CD14-positive monocyte (primary cell): ENCODE results near the gene SLC26A9. TPM values are rescaled to one million over a fixed set of nuclear protein-coding genes. Genes with fewer than 3 reads are reported as not detected.
"Not testable (repeated sequence)": the region's sequence is repeated elsewhere in the genome, so short reads cannot be mapped to it uniquely, and the experiment has no call there.

Experiments used
- DNase-seq, 3 donors: peaks; one replicate each; pipeline ENCODE4 v3.0.0-alpha.2; 2011 to 2022
- H2AFZ ChIP-seq: 2 replicates; pipeline ENCODE4 v1.6.0; 2012; ENCODE audit warnings: mild to moderate bottlenecking, low read depth, low read length, inconsistent platforms; ENCODE audit not compliant: insufficient read depth, poor library complexity, severe bottlenecking
- H3K27ac ChIP-seq, 2 donors: 1 replicate in 1 of 2; 2 replicates in 1 of 2; pipeline ENCODE4 v1.5.1; 2012 to 2013; ENCODE audit warnings: low read length in 2 of 2, control low read depth in 1 of 2, inconsistent platforms in 1 of 2, low read depth in 1 of 2, mild to moderate bottlenecking in 1 of 2
- H3K27me3 ChIP-seq, 2 donors: one replicate each; pipeline versions ENCODE4 v1.6.0 to v1.6.1; 2011 to 2013; ENCODE audit warnings: low read length in 2 of 2; ENCODE audit not compliant: control insufficient read depth in 2 of 2, insufficient read depth in 2 of 2
- H3K36me3 ChIP-seq, 2 donors: replicated peaks in 1 of 2; 1 replicate in 1 of 2; 2 replicates in 1 of 2; pipeline versions ENCODE4 v1.5.1 to v1.6.1; 2012 to 2013; ENCODE audit warnings: low read length in 2 of 2, control low read depth in 1 of 2, inconsistent platforms in 1 of 2, mild to moderate bottlenecking in 1 of 2; ENCODE audit not compliant: insufficient read depth in 2 of 2, control insufficient read depth in 1 of 2
- H3K4me1 ChIP-seq, 2 donors: 1 replicate in 1 of 2; 2 replicates in 1 of 2; pipeline versions ENCODE4 v1.5.1 to v1.6.1; 2012 to 2013; ENCODE audit warnings: low read length in 2 of 2, control low read depth in 1 of 2, inconsistent platforms in 1 of 2, mild to moderate bottlenecking in 1 of 2, moderate library complexity in 1 of 2; ENCODE audit not compliant: insufficient read depth in 2 of 2, control insufficient read depth in 1 of 2
- H3K4me2 ChIP-seq: replicated peaks from 2 replicates; pipeline ENCODE3; 2012; ENCODE audit warnings: low read length, moderate library complexity, mild to moderate bottlenecking; ENCODE audit not compliant: poor library complexity, severe bottlenecking; ENCODE audit errors: extremely low read depth
- H3K4me3 ChIP-seq, 3 experiments: fragments of 200-600 bp in 1 of 3; sonication (generic) in 1 of 3; replicated peaks in 1 of 3; 1 replicate in 2 of 3; 2 replicates in 1 of 3; pipeline ENCODE4 v1.5.1; 2011 to 2013; ENCODE audit warnings: low read length in 3 of 3, mild to moderate bottlenecking in 3 of 3, control low read depth in 2 of 3, low read depth in 2 of 3, inconsistent platforms in 1 of 3, moderate library complexity in 1 of 3
- H3K79me2 ChIP-seq: 2 replicates; pipeline ENCODE4 v1.6.0; 2012; ENCODE audit warnings: mild to moderate bottlenecking, control low read depth, inconsistent platforms, low read length, moderate library complexity; ENCODE audit not compliant: insufficient read depth
- H3K9ac ChIP-seq: 2 replicates; pipeline ENCODE4 v1.6.0; 2017; ENCODE audit warnings: low read length, mild to moderate bottlenecking; ENCODE audit not compliant: insufficient read depth, poor library complexity, severe bottlenecking
- H3K9me3 ChIP-seq, 2 donors: replicated peaks in 1 of 2; 1 replicate in 1 of 2; 2 replicates in 1 of 2; pipeline versions ENCODE4 v1.5.1 to v1.6.1; 2012 to 2013; ENCODE audit warnings: low read length in 2 of 2, control low read depth in 1 of 2; ENCODE audit not compliant: control insufficient read depth in 1 of 2, insufficient read depth in 1 of 2
- H4K20me1 ChIP-seq: 2 replicates; pipeline ENCODE4 v1.6.0; 2012; ENCODE audit warnings: mild to moderate bottlenecking, low read length, control low read depth, moderate library complexity; ENCODE audit not compliant: insufficient read depth
- H3K27ac Mint-ChIP-seq, 7 donors: one replicate each; pipeline ENCODE4 v1.8.0; 2020; ENCODE audit warnings: mild to moderate bottlenecking in 7 of 7, mixed read lengths in 7 of 7, moderate library complexity in 6 of 7, inconsistent platforms in 2 of 7
- H3K27me3 Mint-ChIP-seq, 3 donors: one replicate each; pipeline ENCODE4 v1.8.0; 2021 to 2022; ENCODE audit warnings: low read depth in 3 of 3, mild to moderate bottlenecking in 3 of 3, mixed read lengths in 3 of 3, moderate library complexity in 3 of 3, inconsistent platforms in 1 of 3
- H3K36me3 Mint-ChIP-seq, 2 donors: one replicate each; pipeline ENCODE4 v1.8.0; 2020; ENCODE audit warnings: mixed read lengths in 2 of 2, inconsistent platforms in 1 of 2, mild to moderate bottlenecking in 1 of 2
- H3K4me1 Mint-ChIP-seq: one replicate; pipeline ENCODE4 v1.8.0; 2020; ENCODE audit warnings: mild to moderate bottlenecking, mixed read lengths
- H3K4me3 Mint-ChIP-seq, 2 donors: one replicate each; pipeline ENCODE4 v1.8.0; 2020; ENCODE audit warnings: mild to moderate bottlenecking in 2 of 2, mixed read lengths in 2 of 2, moderate library complexity in 1 of 2
- H3K9me3 Mint-ChIP-seq, 7 donors: one replicate each; pipeline ENCODE4 v1.8.0; 2020 to 2022; ENCODE audit warnings: mixed read lengths in 7 of 7, mild to moderate bottlenecking in 6 of 7, moderate library complexity in 6 of 7, inconsistent platforms in 2 of 7
- WGBS: methylation state at CpG from one replicate; pipeline ENCODE4 v1.1.5; 2013; ENCODE audit warnings: missing lambda C conversion rate; ENCODE audit not compliant: insufficient coverage; 5-methylcytosine and 5-hydroxymethylcytosine counted together
- intact Hi-C, 2 donors: fragments of 100-400 bp; cut with micrococcal nuclease; formaldehyde crosslinking; loops; one replicate each; pipeline versions ENCODE4 v1.15.0 to v1.15.1; 2023
- polyA plus RNA-seq, 3 donors: library from polyadenylated mRNA; depleted of rRNA in 1 of 3; unstranded in 2 of 3; stranded (reverse) in 1 of 3; fragments of 300-500 nt in 2 of 3; fragments of >200 nt in 1 of 3; fragmentation: Illumina TruSeq in 2 of 3; gene quantifications; 1 replicate in 2 of 3; 2 replicates in 1 of 3; pipeline ENCODE4 v1.2.3, GENCODE V29; 2012 to 2021

SLC26A9 gene
- polyA plus RNA-seq, 3 donors = 0.04 TPM; not detected in 2

DNA sequence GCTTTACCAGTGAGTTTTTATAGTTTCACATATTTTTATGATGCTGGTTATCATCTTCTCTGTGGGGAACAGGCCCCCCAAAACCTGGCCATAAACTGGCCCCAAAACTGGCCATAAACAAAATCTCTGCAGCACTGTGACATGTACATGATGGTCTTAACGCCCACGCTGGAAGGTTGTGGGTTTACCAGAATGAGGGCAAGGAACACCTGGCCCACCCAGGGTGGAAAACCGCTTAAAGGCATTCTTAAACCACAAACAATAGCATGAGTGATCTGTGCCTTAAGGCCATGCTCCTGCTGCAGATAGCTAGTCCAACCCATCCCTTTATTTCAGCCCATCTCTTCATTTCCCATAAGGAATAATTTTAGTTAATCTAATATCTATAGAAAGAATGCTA is 52.6 kb downstream of the SLC26A9 start:
- H3K79me2 ChIP-seq, H3K9ac ChIP-seq, H3K4me2 ChIP-seq, H3K27ac ChIP-seq, DNase-seq, H3K4me1 ChIP-seq, H3K36me3 ChIP-seq, H2AFZ ChIP-seq, H3K4me3 ChIP-seq, H3K4me1 Mint-ChIP-seq, H3K27ac Mint-ChIP-seq, H3K4me3 Mint-ChIP-seq, H3K36me3 Mint-ChIP-seq, intact Hi-C loops, H3K27me3 ChIP-seq, H4K20me1 ChIP-seq, H3K9me3 ChIP-seq: not testable (repeated sequence)
- peaks cover 11 to 27% (median 20%) of the 10 kb centered on the region in 3 donors for H3K27me3 Mint-ChIP-seq
- no CpG with 5 or more reads among the region's 3 CpGs for WGBS
- peaks cover 2 to 15% (median 11%) of the 10 kb centered on the region in 7 donors for H3K9me3 Mint-ChIP-seq

DNA sequence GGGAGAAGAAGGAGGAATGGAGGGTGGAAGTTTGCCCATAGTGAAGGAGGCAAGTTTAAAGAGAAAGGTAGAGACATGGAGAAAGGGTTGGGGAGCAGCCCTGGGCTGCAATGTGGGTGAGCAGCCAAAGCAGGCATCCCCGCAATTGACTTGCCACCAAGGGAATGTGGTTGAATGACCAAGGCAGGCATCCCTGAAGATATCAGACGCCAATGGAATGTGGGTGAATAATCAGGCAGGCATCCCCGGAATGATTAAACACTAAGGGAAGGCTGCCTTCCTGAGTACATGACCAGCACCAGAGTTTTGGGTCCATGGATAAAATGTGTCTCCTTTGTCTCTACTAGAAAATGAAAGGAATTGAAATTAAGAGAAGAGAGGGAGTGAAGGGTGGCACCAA is 53.5 kb downstream of the SLC26A9 start:
- intact Hi-C loops, H3K4me2 ChIP-seq: not testable (repeated sequence)

DNA sequence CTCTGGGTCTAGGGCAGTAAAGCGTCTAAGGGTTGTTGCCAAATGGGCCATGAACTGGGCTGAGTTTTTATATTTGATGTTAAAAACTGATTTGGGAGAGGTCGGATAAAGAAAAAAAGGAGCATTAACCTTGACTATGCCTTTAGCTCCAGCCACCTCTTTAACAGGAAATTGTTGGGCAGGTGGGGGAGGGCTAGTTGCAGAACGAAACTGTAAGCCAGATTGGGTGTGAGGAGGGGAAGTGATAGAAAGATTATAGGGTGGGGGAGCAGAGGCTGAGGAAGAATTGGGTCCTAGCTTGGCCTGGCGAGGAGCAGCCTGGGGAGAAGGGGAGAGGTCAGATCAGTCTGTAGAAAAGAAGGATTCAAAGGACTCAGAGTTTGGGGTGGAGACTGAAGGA is 54.2 kb downstream of the SLC26A9 start:
- H2AFZ ChIP-seq, H3K4me2 ChIP-seq, H3K9ac ChIP-seq, H3K9me3 ChIP-seq, H3K79me2 ChIP-seq, intact Hi-C loops, H3K36me3 ChIP-seq, H3K36me3 Mint-ChIP-seq, DNase-seq, H3K27ac ChIP-seq, H3K4me1 Mint-ChIP-seq, H4K20me1 ChIP-seq, H3K4me3 ChIP-seq, H3K4me3 Mint-ChIP-seq, H3K4me1 ChIP-seq, H3K27ac Mint-ChIP-seq, H3K27me3 ChIP-seq: not testable (repeated sequence)
- Mint-ChIP-seq H3K9me3 (peaks cover 2 to 15% (median 10%) of the 10 kb centered on the region in 7 donors), H3K27me3 (peaks cover 11 to 22% (median 16%) of the 10 kb centered on the region in 3 donors)
- 49% methylated on average over 3 of the region's 4 CpGs for WGBS

More for the DNA sequence above, 53.5 kb downstream of the SLC26A9 start:
- peaks cover 11 to 27% (median 20%) of the 10 kb centered on the region in 3 donors for H3K27me3 Mint-ChIP-seq
- H3K36me3 ChIP-seq, H3K4me1 Mint-ChIP-seq, H3K4me3 ChIP-seq, H3K36me3 Mint-ChIP-seq, H3K9ac ChIP-seq, H3K4me1 ChIP-seq, H3K9me3 ChIP-seq, H2AFZ ChIP-seq, H4K20me1 ChIP-seq, H3K79me2 ChIP-seq, DNase-seq, H3K27me3 ChIP-seq, H3K4me3 Mint-ChIP-seq, H3K27ac Mint-ChIP-seq, H3K27ac ChIP-seq: not testable (repeated sequence)
- H3K9me3 Mint-ChIP-seq = peaks cover 2 to 15% (median 10%) of the 10 kb centered on the region in 7 donors
- WGBS = 97% methylated on average over 3 of the region's 3 CpGs
